KOPT-K1 (cell line): ENCODE data around the gene CDK13.

Experiments
- H3K27ac ChIP-seq: fragments of 200-600 bp; sonication (generic); 2 replicates; pipeline ENCODE4 v1.5.1; 2016; ENCODE audit warnings: antibody characterized with exemption, mild to moderate bottlenecking, low read depth, low read length; ENCODE audit not compliant: poor library complexity, severe bottlenecking
- H3K36me3 ChIP-seq: fragments of 200-600 bp; sonication (generic); 2 replicates; pipeline ENCODE4 v1.5.1; 2017; ENCODE audit warnings: antibody characterized with exemption, mild to moderate bottlenecking, low read length, moderate library complexity; ENCODE audit not compliant: insufficient read depth
- H3K9me3 ChIP-seq: fragments of 200-600 bp; sonication (generic); 2 replicates; pipeline ENCODE4 v1.5.1; 2017; ENCODE audit warnings: antibody characterized with exemption, low read length, mild to moderate bottlenecking; ENCODE audit not compliant: insufficient read depth, poor library complexity, severe bottlenecking

CDK13 gene

DNA sequence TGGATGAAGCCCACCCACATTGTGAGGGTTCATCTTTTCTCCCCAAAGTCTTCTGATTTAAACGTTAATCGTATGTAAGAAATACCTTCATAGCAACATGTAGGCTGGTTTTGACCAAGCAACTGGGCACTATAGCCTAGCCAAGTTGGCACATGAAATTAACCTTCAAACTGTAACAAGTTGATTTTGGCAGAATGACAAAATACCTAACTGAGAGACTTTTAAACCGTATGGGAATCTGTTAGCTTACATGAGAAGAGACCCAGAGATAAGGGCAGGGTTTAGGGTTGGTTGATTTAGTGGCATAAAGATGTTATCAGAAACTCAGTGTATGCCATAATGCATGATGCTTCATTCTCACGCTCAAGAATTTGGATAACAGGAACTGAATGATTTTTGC lies 69.5 kb downstream of the CDK13 start:
- no peak overlapping the region for H3K27ac ChIP-seq
- peaks cover 24% of the 10 kb centered on the region for H3K36me3 ChIP-seq
- no peaks in the 10 kb centered on the region for H3K9me3 ChIP-seq

DNA sequence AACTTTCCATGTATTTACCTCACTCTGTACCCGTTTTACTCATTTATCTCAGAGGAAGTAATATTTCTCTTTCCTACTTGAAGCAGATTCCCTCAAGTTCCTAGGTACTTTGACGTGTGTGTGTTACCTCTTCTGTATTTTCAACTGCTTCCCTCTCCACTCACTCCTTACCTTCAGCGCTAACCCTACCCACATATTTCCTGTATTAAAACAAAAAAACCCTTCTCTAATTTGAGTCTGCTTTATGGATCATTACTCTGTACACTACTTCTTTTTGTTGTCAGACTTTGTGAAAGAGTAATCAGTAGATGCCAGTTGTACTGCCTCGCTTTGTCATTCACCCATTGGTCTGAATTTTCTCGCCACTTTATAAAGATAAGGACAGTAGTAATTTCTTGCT lies 74.0 kb downstream of the CDK13 start:
- H3K27ac ChIP-seq, result no peak overlapping the region
- peaks cover 20% of the 10 kb centered on the region for H3K36me3 ChIP-seq
- H3K9me3 ChIP-seq, result no peaks in the 10 kb centered on the region

DNA sequence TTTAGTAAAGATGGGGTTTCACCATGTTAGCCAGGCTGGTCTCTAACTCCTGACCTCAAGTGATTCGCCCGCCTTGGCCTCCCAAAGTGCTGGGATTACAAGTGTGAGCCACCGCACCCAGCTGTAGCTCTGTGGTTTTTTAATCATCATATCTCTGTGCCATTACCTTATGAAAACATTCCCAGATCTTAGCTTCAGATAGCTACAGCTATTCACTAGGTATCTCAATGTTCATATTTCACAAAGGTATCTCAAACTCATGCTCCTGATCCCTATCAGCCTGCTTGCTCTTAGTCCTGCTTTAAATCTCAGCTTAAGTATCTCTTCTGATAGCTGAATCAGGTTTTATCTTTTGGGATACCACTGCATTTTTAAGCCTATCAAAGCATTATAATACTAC lies 74.8 kb downstream of the CDK13 start:
- Histone ChIP-seq H3K27ac (no peak overlapping the region), H3K36me3 (peaks cover 17% of the 10 kb centered on the region; the same call in 1 of the 2 replicates), H3K9me3 (no peaks in the 10 kb centered on the region)

DNA sequence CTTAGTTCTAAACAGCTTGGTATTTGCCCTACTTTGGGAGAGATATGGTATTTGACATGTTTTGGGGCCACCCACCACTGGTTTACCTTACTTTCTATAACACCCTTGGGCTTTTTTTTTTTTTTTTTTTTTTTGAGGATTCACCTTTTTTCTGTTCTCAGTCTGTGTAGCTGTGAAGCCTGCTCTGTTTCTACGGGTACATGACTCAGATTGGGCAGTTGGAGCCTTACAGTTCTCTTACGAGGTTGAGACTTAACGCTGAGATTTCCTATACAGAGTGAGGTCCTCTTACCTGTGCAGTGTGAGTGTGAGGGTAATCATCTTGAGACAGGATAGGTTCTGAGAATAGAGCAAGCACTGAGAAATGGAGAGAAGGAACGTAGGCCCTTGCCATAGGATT lies 77.5 kb downstream of the CDK13 start:
- H3K36me3 ChIP-seq, result peaks cover 26% of the 10 kb centered on the region
- H3K27ac ChIP-seq, result no peak overlapping the region
- no peaks in the 10 kb centered on the region for H3K9me3 ChIP-seq

DNA sequence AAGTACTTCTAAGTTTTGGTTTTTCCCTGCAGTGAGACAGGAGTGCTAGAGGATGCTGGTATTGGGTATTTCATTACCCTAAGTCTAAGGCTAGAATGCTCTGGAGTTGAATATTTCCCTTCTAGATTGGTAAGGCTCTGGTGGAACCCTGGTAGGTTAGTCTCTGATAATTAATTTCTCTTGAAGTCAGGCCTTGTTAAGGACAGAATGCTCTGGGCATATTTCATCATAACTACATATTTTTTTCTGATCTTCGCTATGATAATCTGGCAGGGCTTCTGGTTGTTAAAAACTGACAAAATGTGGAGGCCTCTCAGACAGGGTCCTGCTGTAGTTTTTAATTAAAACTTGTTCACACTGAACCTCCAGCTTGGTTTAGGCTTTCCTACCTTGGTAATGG lies 83.8 kb downstream of the CDK13 start:
- H3K9me3 ChIP-seq, result no peaks in the 10 kb centered on the region
- H3K36me3 ChIP-seq, result peaks cover 22% of the 10 kb centered on the region
- no peak overlapping the region for H3K27ac ChIP-seq

DNA sequence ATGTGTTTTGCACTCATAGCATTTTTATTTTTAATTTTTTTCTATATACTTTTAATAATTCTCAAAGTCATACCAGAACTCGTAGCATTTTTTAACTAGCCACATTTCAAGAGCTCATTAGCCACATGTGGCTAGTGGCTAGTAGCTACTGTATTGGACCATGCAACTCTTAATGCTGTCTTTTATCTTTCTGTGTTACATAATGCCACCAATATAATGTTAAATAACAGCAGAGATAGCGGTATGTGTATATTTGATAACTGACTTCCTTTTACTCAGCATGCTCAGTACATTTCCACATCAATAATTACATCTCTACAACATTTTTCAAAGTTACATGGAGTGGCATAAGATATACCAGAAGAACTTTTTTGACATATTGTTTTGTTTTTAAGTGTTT lies 91.4 kb downstream of the CDK13 start:
- Histone ChIP-seq H3K9me3 (no peaks in the 10 kb centered on the region), H3K36me3 (peaks cover 15% of the 10 kb centered on the region)

DNA sequence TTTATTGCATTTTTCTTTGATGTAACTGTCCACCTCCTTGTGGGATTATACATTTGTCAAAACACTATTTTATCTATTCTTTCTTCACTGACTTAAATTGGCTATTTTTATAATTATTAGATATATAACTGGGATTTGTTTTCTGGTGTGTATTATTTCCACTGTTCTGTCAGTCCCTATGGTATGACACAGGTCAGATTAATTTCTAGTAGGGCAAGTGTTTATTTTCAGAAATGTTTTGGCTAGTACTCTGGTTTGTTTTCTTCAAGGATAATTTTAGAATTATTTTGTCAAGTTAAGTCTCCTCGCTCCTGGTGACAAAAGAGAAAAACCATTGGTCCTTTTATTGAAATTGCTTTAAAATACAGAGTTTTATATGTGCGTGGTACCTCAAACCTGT lies 93.1 kb downstream of the CDK13 start:
- Histone ChIP-seq H3K9me3 (no peaks in the 10 kb centered on the region), H3K27ac (no peak overlapping the region), H3K36me3 (peaks cover 18% of the 10 kb centered on the region)

More for the DNA sequence above, 91.4 kb downstream of the CDK13 start:
- H3K27ac ChIP-seq, result no peak overlapping the region

DNA sequence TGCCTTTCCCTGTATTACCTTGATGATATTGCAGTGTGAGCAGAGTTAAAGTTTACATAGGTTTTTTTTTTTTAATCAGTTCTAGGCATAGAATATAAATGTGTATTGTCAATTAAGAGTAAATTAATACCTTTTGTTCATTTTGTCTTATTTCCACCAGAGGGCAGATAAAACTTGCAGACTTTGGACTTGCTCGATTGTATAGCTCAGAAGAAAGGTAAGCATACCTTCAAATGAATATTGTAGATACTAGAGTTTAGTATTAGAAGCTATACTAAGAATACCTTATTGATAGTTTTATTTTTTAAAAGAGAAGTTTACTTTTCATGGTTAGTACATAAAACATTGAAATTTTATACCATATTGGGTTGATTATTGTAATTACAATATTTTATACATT lies 97.6 kb downstream of the CDK13 start:
- H3K27ac ChIP-seq, result no peak overlapping the region
- H3K9me3 ChIP-seq, result no peaks in the 10 kb centered on the region
- H3K36me3 ChIP-seq, result peaks cover 19% of the 10 kb centered on the region

DNA sequence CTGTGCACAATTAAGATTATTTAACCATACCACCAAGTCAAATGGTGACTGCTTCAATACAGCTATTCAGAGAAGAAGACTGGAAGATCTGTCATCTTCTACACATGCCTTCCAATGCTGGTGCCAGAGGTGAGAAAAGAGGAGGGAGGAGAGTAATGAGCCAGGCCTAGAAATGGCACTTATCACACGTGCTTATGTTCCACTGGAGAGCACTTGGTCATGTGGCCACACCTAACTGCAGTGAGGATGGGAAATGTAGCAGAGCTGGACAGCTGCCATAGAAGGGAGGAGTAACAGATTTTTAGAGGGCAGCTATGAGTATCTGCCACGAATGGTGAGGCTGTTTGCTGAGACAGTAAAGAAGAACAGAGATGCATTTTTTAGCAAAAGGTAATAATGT lies 107.2 kb downstream of the CDK13 start:
- H3K27ac ChIP-seq, result no peak overlapping the region
- H3K9me3 ChIP-seq, result no peaks in the 10 kb centered on the region
- H3K36me3 ChIP-seq, result peaks cover 36% of the 10 kb centered on the region; the same call in 1 of the 2 replicates

DNA sequence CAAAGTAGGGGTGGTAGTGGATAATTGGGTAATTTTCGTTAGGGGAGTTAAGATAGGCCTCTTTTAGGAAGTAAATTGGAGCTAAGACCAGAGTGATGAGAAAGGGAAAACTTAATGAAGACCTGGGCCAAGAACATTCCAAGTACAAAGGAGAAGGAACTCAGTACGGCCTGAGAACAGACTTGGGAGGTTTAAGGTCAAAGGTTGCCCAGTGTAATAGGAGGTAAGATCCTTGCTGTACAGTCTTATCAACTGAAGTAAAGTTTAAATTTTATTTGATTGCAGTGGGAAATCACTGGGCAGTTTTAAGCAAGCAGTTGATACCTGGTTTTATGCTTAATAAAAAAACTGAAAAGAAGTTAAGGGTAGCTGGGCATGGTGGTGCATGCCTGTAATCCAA lies 108.0 kb downstream of the CDK13 start:
- Histone ChIP-seq H3K9me3 (no peaks in the 10 kb centered on the region), H3K27ac (no peak overlapping the region), H3K36me3 (peaks cover 41% of the 10 kb centered on the region)

DNA sequence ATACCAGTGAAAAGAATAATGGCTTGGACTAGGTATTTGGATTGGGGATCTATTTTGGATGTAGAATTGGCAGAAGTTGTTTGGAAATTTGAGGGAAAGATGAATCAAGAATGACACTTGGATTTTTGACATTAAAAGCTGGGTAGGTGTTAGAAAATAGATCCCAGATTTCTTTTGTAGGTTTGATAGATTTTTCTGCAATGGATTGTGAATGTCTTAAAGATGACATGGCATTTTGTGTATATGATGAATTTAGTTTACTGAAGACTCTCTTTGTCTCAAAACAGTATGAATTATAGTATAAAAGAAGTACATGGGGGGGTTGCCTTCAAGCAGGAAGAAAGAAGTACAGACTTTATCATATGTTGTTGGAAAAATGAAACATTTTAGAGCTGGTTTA lies 108.6 kb downstream of the CDK13 start:
- H3K27ac ChIP-seq, result no peak overlapping the region
- peaks cover 42% of the 10 kb centered on the region for H3K36me3 ChIP-seq
- H3K9me3 ChIP-seq, result no peaks in the 10 kb centered on the region

DNA sequence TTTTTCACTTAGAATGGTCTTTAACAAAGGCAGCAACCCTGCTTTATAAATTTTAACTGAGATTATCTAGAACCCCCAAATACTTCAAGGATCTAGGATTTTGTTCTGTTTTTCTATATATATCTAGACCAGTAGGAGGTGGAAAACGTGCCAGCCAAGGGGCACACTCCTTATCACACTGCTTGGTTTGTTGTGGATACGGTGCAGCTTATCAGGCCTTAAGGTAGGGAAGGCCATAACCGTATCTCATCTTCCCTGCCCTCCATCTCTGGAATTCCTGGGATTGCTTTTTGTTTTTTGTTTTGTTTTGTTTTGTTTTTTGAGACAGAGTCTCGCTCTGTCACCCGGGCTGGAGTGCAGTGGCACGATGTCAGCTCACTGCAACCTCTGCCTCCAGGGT lies 109.0 kb downstream of the CDK13 start:
- no peaks in the 10 kb centered on the region for H3K9me3 ChIP-seq
- no peak overlapping the region for H3K27ac ChIP-seq
- H3K36me3 ChIP-seq, result peaks cover 45% of the 10 kb centered on the region

DNA sequence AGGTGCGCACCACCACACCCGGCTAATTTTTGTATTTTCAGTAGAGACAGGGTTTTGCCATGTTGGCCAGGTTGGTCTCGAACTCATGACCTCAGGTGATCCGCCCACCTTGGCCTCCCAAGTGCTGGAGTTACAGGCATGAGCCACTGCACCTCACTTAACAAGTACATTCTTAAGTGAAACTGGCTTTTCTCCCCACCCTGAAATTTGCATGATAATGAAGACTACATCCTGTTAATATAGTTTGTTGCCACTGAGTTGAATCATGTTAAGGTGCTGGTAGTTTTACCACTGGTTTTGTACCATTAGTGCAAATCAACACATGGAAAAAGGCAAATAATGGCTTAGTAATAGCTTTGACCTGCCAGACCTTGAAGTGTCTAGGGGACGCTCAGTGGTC lies 122.2 kb downstream of the CDK13 start:
- Histone ChIP-seq H3K36me3 (peaks cover 20% of the 10 kb centered on the region), H3K9me3 (no peaks in the 10 kb centered on the region), H3K27ac (no peak overlapping the region)

DNA sequence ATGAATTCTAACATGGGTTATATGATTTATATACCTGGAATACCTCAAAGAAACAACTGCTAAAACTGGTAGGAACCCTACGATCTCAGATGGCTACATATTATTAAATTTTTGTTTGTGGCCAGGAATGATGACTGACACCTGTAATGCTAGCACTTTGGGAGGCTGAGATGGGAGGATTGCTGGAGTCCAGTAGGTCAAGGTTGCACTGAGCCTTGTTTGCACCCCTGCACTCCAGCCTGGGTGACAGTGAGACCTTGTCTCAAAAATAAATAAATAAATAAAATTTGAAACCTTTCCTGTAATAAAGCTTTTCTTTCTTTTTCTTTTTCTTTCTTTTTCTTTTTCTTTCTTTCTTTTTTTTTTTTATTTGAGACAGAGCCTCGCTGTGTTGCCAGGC lies 123.2 kb downstream of the CDK13 start:
- H3K27ac ChIP-seq, result no peak overlapping the region
- H3K9me3 ChIP-seq, result no peaks in the 10 kb centered on the region
- H3K36me3 ChIP-seq, result peaks cover 11% of the 10 kb centered on the region; the same call in 1 of the 2 replicates

DNA sequence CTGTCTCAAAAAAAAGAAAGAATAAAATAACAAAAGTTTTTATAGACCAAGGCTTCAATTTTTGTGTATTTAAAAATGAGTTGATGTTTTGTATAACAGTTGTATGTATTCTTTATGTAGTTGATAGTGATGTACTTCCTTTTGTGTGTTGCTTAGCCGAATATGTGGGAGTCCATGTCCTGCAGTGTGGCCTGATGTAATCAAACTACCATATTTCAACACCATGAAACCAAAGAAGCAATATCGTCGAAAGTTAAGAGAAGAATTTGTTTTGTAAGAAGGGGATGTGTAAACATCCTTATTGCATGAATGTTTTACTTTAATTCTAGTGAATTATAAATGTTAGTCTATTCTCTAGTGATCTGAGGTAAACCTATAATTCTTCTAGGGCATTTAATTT lies 127.8 kb downstream of the CDK13 start:
- no peak overlapping the region for H3K27ac ChIP-seq
- H3K9me3 ChIP-seq, result no peaks in the 10 kb centered on the region
- H3K36me3 ChIP-seq, result peaks cover 26% of the 10 kb centered on the region; the same call in 1 of the 2 replicates

DNA sequence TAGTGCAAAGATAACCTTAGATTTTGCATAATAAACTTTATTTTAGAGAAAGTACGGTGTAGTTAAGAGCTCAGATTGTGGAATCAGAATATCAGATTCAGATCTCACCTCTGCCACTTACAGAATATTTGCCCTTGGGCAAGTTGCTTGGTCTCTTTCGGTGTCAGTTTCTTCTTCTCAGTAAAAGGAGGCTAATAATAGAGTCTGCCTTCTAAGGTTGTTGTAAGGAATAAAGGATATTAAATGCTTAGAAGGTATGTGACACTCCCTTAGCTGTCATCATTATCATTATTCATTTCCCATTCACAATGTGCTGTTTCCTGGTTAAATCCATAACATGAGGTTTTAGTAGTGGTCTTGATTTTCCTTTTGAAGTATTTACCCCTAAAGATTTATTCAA lies 142.1 kb downstream of the CDK13 start:
- peaks cover 93% of the 10 kb centered on the region for H3K36me3 ChIP-seq
- no peak overlapping the region for H3K27ac ChIP-seq
- H3K9me3 ChIP-seq, result no peaks in the 10 kb centered on the region
